Medulla oblongata (tissue), 1 donor: ENCODE results near the gene SKA1.

ENCODE experiments used
- DNase-seq: peaks from one replicate; pipeline ENCODE4 v3.0.0-alpha.2; 2015; ENCODE audit errors: extremely low spot score

Gene SKA1, protein sequence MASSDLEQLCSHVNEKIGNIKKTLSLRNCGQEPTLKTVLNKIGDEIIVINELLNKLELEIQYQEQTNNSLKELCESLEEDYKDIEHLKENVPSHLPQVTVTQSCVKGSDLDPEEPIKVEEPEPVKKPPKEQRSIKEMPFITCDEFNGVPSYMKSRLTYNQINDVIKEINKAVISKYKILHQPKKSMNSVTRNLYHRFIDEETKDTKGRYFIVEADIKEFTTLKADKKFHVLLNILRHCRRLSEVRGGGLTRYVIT

DNA sequence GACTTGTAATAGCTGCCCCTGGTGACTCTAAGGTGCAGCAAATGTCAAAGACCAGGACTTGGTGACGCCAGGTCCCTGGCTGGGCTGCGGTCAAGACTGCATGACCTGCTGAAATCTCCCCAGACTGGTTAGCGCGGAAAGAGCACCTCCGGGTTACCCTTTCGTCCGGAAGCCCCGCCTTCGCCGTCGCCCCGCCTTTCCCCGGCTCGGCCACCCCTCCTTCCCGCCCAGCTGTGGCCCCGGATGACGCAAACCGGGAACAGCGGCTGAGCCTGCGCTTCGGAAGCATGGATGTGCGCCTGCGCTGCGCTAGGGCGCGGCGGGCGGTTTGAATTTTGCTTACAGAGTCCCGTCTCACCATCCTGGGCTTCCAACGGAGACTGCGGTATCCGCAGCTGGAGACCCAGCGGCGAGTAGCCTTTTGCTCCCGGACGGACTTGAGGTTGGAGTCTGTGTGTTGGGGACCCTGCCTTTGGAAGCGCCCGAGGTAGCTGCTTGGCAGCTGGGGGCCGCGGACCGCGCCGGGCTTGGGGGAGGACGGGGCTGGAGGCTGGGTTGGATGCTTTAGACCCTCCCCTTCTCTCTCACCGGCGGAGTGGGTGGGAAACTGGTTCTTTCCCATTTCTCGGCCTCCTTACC, at the start of gene SKA1:
TSS of gene SKA1 (plus strand) at position 294 of the 639 bp plus-strand sequence. CDS start 785 bp downstream, outside the sequence.
- peak; percentile 95 for DNase-seq

DNA sequence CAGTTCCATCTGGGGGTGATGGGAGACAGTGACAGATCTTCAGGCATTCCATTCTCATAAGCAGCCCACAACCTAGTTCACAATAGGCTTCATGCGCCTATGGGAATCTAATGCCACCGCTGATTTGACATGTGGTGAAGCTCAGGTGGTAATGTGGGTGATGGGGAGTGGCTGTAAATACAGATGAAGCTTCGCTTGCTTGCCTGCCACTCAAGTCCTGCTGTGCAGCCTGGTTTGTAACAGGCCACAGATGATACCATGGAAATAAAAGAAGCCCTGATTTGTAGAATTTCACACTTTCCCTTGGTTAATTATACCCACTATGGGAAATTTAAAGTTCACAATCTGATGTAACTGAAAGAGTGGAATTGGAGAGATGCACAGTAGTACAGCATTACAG, 46.9 kb upstream of the SKA1 start:
- no peak for DNase-seq

DNA sequence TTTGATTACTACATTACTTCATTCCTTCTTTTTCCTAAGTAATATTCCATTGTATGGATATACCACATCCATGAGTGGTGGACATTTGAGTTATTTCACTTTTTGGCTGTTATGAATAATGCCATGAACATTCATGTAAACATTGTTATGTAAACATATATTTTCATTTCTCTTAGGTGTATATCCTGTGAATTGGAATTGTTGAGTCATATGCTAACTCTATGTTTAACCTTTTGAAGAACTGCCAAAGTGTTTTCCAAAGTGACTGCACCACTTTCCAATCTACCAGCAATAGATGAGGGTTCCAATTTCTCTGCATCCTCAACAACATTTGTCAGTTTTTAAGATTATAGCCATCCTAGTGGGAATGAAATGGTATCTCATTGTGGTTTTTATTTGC, 44.7 kb upstream of the SKA1 start:
- DNase-seq, result no peak

DNA sequence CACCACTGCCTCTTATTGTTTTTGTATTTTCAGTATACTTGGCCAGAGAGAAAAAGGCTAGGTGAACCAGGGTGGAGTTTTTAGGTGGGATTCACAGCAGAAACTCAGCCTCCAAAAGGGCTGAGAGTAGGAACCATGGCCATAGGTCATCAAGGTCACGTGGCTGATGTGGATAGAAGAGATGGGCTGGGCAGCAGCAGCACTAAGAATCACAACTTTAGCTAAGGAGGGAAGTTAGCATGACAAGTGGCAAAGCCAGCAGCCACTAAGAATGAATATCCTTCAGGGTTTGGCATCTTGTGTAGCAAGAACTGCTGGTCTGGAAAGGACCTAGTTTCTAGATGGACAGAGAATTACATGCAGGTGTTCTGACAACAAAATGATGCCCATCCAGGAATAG, 43.2 kb upstream of the SKA1 start:
- no peak for DNase-seq

DNA sequence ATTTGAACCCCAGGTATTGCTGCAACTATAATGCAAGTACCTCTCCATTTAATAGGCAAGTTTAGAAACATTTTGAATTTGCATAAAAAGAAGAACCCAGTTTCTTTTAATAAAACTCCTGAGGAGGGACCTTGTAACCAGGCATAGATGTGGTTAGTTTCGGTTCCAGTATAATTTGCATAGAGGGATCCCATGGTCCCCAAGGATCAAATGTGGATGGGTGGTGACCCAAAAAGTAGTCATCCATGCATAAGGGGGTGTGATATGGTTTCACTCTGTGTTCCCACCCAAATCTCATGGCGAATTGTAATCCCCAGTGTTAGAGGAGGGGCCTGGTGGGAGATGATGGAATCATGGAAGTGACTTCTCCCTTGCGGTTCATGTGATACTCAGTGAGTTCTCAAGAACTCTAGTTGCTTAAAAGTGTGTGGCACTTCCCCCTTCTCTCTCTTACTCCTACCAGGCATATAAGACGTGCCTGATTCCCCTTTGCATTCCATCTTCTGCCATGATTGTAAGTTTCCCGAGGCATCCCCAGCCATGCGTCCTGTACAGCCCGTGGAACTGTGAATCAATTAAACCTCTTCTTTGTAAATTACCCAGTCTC, 40.2 kb upstream of the SKA1 start:
- no peak for DNase-seq

DNA sequence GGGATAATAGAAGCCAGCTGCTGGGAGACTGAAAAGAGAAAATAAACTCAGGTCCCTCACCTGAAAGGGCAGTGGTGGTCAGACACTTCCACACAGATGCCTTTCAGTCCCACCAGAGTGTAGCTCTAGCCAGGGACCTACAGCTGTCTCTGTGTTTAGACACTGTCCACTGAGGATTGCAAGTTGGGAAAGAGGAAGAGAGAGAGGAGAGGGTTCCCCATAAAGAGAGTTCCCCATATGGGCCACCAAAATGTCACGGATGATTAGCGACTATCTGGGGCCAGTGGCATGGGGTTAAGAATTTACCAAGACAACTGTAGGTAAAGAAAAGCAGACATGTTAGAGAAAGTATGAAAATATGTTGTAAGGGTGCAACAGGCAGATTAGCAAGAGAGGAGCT, 36.7 kb upstream of the SKA1 start:
- DNase-seq, result no peak

DNA sequence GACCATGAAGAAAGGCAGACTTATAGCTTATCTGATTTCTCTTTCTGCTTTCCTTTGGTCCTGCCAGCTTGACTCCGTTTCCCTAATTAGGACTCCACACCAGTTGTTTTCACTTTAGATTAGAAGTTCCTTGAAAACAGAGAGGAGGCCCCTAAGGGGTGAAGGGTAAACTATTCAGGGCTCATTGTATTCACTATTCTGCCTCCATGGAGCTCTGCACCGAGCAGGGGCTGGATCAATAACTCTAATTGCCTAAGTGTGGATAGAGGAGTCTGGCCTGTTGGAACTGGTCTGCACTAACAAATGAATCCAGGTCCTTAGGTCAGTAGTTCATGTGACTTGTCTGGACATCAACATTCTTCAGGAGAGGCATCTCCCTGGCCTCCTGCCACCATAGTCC, 36.1 kb upstream of the SKA1 start:
- no peak for DNase-seq

DNA sequence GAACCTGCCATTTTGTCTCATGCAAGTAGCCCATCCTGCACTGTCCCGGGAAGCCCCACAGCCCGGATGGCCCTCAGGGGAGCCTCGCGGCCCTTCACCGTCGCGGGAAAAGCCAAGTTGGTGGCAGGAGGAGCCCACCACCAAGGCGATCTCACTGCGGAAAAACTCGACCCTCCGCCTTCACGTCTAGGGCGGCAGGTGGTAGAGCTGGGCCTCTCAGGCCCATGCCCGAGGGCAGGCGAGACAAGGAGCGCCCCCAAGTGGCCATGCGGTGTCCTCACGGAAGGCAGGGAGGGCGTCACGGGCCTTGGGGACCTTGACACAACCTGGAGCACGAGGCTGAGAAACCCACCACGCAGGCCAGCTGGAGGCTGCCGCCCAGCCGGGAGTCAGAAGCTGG, 34.8 kb upstream of the SKA1 start:
- no peak for DNase-seq

DNA sequence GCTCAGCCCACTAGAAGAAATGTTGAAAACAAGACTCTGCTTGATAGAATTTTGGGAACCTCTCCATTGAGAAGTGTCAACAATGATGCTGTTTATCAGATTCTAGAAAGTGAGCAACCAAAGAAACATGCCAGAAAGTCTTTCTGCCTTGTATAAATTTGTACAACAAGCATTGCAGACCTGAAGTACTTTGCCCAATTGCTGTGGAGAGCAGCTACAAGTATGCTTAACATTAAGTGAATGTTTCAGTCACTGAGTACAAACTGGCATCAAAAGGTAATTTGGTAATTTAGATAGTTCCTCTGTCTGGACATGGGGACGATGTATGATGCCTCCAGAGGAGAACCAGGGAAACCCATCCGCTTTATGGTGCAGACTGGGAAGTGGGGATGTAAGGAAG, 33.4 kb upstream of the SKA1 start:
- DNase-seq, result no peak

DNA sequence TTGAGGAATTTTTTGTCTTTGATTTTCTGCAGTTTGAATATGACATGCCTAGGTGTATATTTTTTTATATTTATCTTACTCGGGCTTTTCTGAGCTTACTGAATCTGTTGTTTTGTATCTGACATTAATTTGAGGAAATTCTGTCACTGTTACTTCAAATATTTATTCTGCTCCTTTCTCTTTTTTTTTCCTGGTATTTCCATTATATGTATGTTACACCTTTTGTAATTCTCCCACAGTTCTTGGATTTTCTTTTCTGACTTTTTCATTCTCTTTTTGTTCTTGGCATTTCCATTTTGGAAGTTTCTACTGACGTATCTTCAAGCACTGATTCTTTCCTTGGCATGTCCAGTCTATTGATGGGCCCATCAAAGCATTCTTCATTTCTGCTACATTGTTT, 24.1 kb upstream of the SKA1 start:
- DNase-seq, result no peak

DNA sequence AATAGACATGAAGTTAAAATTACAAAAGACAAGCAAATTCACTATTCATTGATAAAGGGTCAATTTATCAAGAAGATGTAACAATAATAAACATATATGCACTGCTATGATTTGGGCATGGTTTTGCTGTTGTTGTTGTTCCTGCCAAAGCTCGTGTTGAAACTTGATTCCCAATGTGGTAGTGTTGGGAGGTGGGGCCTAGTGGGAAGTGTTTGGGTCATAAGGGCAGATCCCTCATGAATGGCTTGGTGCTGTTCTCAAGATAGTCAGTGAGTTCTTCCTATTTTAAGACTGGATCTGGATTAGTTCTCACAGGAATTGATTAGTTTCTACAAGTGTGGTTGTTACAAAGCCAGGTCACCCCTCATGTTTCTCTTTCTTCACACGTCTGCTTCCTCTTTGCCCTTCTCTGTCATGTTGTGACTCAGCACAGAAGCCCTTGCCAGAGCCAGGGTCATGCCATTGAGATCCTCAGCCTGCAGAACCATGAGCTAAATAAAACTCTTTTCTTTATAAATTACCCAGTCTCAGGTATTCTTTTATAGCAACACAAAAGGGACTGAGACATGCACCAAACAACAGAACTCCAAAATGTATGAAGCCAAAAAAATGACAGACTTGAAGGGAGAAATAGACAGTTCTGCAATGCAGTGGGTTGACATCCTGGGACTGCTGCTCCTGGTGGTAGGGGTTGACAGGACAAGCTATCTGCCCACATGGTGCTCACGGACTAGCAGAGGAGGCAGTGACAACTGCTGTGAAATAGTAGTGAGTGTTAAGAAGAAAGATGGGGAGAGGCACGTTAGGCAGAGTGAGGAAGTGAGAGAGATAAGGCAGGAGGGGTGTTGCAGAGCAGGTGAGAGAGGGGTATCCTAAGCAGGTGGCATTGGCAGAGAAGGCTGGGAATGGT, 18.6 kb upstream of the SKA1 start:
- DNase-seq, result no peak

DNA sequence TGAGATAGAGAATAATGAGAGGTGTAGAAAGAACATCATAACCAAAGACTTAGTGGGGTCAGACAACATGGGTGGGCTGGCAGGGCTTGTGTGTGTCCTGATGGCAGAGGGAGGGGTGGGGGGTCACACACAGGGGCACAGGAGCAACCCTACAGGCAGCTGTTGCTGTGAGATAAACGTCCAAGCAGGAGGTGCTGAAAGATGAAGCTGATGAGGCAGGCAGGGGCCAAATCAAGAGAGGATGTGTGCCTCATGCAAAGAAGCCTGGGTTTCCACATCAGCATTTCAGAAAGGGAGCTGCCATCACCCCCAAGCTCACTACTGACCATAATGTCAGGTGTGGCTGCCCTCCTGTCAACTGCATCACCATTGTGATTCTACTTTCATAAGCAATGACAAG, 16.0 kb upstream of the SKA1 start:
- no peak for DNase-seq

DNA sequence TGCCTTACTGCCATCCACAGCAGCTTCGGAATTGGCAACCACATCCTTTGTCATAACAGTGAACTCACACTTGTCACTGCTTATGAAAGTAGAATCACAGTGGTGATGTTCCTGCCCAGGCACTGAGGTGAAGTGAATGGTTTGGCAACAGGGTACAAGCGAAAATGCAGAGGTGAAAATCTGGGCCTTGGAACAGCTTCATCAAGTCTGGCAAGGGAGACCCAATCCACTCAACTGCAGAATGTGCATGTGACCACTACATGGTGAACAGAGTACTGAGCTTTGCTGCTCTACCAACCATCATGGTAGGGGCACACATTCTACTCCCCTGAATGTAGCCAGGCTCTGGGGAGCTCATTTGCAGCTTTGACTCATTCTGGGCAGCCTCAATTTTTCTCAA, 15.0 kb upstream of the SKA1 start:
- DNase-seq, result no peak

DNA sequence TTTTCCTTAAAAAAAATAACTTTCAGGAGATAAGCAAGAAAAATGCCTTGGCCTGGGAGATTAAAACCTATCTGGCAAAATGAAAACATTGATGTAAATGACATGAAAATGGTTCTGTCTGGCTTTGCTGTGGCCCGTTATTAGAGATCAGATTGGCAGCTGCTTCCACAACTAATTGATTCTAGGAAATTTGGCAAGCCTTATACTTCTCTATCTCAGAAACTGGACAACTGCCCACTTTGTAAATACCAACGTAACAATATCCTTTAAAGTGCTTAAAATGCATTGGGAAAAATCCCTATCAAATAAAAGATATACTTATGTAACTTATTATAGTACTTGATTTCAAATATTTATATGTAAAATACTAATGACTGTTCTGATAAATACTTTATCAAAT, 14.2 kb upstream of the SKA1 start:
- DNase-seq, result no peak

DNA sequence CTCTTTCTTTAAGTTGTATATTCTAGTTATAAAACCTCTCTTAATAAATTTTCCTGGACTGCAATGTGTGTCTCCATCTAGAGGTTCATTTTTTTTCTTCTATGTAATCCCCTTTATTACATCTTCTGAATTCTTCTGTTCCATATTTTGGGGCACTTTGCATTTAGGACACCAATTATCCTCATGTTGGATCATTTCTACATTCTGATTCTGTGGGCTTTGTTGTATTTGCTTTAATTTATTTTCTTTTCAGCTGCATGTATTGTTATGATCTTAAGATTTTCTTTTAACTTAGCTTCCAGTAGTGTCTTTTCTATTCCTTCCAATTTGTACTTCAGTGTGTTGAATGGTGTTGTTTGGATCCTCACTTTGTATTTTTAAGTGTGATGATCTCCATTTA, 5.2 kb upstream of the SKA1 start:
- no peak for DNase-seq

DNA sequence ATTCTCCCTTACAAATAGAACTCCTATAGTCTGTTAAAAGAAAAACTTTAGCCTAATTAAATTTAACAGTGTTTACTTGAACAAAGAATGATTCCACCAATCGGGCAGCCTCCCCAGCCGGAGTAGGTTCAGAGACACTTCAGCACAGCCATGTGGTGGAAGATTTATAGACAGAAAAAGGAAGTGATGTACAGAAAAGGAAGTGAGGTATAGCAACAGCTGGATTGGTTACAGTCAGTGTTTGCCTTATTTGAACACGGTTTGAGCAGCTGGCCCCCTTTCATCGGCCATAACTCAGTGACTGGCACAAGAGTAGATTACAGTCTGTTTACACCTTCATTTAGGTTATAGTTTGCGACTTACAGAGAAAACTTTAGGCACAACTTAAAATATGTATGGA, 2.1 kb upstream of the SKA1 start:
- DNase-seq, result no peak

DNA sequence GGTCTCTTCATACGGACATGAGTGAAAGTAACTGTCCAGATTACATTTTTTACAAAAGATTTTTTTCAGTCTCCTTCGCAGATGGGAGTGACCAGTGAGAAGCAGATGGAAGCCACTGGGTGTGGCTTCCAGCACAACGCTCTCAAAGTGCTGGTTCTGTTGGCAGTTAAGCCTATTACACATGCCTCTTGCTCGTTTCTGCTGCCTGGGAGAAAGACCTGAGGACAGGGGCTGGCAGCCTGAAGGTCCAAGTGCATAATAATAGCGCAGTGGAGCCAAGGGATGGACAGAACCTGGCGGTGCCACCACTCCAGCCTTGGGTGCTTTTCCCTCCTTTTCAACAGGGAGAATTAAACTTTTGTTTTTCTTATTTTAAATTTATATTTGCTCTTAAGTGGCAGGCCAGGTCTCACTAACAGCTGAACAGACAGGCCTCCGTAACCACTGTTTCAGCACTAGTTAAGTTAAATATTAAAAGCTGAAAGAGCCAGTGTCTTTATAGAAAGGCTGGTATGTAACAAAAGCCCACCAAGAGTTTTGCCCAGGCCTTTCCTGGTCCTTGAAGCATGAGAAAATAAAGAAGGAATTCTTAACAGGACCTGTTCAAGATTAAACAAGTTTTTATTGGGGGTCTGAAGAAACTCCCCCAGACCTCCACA, 1.2 kb upstream of the SKA1 start:
- no peak for DNase-seq

DNA sequence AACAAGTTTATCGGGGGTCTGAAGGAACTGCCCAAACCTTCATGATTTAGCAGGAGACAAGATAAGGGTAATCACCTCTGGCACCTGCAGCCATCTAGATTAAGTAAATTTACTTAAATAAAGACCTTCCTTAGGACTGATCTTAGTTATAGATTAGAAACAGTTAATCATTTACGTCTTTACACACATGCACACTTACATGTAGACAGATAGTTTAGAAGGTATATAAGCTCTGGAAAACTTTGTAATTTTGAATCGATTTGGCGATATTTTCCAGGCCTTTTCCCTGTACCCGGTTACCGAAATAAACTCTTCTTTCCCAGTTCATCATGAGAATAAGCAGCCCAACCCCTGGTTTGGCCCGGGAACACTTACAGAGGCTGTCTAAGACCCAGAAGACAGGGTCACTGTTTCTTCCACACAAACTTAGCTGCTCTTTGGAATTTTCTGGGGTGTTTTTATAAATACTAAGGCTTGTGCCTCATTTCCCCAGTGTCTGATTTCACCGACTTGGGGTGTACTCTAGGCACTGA, 560 bp upstream of the SKA1 start:
- no peak for DNase-seq

DNA sequence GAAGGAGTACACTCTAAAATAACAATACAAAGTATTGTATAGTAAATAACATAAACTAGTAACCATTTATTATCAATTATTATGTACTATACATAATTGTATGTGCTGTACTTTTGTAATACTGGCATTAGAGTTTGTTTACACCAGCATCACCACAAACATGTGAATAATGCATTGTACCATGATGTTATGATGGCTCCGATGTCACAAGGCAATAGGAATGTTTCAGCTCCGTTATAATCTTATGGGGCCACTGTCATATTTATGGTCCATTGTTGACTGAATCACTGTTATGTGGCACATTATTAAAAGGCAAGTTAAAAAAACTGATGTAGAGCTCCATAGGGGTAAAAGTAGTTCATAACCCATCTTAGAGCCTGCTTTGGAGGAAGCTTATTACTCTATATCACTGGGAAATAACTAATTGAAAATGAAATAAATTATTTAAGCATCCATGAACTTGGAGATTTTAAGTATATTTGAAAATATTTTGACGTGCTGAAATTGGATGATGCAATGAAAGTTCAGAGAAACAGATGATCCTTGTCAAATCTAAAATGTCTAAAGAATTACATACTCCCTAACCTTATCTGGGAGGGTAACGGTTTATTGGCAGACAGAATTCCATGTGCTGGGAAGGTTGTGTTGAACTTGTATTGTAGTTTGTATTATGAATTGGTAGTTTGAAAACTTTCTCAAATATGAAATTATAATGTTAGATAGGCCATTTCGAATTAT, 2.4 kb downstream of the SKA1 start:
- DNase-seq, result no peak

DNA sequence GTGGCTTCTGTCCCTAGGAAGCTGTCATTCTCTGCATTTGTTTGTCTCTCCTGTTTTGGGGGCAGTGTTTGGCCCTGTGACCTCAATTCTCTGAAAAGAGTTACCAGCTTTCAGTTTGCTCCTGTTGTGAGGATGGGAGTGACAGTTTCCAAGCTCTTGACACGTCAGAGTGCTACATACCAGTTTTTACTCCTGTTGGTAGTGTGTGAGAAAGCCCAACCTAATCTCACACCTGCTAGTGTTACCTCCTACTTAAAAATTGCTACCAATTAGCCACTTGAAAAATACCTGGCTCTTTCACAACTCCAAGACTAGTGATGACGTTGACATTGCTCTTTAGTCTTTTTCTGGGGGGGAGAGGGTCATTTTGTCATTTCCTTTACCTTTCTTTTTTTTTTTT, 14.1 kb downstream of the SKA1 start:
- no peak for DNase-seq

DNA sequence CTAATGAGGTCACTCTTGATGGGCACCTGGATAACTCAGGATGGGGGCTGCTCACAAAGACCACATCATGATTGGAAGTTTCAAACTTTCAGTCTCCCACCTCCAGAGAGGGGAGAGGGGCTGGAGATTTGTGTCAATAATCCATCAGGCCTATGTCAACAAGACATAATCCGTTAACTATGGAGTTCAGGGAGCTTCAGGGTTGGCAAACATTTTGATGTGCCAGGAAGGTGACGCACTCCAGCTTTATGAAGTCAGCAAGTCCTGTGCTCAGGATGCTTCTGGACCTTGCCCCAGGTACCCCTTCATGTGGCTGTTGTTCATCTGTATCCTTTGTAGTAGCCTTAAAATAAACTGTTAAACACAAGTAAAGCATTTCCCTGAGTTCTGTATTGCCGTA, 19.0 kb downstream of the SKA1 start:
- DNase-seq, result no peak
